NCI-H774 (cell line): ENCODE measurements around the gene PTPRJ.

Experiments
- DNase-seq: peaks from one replicate; lab custom pipeline; 2025; lab: John Stamatoyannopoulos, UW

The PTPRJ gene

DNA sequence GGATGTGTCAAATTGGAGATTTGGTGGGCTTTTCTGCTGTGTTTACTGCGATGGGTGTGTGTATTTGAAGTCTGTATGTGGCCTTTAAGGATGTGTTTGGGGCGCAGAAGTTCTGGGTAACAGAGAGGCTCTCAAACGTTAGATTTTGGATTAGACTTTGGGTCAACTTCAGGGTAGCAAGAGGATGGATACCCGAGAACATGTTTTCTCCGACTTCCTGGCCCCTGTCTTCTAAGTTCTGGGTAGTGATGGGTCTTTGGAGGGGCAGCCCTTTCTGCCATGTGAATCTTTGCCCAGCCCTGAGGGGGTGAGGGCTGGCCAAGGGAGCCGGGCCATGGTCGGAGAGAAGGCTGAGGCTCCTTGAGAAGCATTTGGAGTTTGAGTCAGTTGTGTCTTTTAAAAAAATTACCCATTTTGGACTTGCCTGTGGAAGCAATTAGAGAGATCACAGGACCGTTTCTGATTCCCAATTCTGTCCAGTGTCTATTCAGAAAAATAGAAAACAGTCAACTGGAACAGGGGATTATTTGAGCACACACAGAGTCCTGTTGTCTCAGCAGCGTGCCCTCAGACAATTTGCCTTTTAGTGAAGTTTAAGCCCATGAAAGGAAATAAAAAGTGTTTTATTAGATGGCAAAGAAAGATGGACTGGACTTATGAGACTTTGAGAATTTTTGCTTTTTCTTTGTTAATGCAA is 114.4 kb downstream of the PTPRJ start:
- no peak for DNase-seq

DNA sequence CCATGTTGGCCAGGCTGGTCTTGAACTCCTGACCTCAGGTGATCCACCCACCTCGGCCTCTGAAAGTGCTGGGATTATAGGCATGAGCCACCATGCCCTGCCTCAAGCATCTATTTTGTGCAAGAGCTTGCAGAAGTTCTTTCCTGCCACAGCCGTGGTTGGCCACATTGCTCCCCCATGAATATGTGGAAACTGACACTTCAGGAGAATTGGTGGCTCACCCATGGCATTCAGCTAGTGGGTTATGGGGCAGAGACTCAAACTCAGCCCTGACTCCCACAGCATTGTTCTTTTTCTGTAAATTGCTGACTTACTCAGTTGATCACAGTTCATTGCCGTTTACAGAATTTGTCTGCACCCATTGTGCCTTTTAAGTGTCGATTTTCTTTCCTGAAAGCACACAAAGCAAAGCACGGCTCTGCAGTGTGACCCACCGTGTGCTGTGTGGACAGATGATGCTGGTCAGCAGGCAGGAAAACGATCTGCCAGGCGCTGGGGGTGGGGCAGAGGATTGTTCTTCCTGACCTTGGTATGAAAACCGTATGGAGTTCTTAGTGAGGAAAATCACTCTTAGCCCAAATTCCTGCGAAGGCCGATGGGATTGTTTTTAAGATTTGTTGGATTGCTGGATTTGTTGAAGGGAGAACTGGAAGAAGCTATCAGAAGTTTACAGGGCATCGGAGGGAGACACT is 115.6 kb downstream of the PTPRJ start:
- DNase-seq: no peak

DNA sequence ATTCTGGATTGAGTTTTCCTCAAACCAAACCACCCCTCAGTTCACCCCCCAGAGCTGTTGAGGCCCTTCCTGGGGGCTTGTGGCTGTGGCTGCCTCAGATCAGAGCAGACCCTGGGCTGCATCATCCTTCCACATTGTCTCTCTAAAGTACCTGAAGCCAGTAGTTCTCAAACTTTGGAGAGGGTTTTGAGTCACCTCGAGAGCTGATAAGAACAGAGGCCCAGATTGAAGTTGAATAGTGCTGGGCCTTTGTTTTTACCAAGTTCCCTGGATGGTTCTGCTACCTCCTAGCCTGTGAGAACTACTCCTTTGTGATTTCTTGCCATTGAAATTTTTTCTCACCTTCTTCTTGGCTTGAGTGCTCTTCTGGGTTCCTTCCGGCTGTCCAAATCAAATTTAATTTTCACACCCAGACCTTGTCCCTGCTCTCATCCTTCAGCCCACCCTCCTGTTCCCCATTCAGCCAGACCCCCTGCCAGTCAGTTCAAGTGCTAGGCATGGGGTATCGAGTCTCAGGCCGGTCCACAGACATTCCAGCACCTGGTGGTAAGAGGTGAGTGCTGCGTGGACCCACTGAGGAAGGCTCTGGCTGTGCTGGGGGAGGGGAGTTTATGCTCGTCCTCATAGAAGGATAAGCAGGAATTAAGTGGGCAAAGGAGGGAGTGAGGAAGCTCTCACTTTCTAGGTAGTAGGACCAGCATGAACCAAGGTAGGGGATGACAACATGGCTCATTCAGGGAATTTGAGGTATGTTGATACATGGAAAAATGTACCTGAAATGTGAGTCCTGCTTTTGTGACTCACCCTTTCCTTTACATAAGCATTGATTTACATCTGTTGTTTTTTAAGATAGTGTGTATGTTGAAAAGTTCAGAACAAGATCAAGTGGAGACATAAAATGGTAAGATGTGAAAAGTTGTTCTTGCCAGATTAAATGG is 116.5 kb downstream of the PTPRJ start:
- DNase-seq: no peak

DNA sequence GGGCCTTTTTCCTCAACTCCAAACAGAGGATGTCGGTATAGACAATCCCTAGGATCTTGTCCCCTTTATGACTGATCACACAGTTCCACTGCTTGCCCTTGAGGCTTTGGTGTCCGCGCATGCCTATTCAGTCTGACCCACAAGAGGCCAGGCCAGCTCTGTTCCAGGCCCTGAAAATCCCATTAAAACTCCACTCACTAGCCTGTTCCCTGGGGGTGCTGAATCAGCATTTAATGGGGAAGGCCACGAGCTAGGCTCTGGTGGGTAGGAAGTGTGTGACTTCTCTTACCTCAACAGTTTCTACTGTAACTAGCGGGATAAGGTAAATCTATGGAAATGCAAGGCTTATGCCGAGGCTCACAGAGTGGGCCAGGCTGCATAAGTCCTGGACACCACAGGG is 117.7 kb downstream of the PTPRJ start:
- DNase-seq: no peak

DNA sequence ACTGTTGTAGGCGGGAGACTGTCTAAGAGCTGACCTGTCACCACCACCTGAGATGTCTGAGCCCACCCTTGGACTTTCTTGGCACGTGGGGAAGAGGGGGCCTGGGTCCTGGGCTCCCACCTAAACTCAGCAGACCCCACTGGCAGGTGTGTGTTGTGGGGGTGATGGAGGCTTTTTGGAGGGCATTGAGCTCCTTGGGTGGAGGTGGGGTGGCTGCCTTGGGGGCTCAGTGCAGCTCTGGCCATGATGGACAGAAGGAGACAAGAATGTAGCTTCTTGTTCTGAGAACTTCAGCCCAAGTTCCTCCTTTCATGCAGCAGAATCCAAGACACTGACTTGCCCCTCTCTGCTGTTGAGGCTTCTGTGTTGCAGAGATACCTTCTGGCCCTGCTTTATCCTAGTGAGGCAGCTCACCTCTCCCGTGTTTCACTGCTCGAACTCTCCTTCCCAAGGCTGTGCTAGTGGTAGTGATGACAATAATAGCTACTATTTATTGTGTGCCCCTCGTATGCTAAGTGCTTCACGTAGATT is 119.6 kb downstream of the PTPRJ start:
- no peak for DNase-seq

DNA sequence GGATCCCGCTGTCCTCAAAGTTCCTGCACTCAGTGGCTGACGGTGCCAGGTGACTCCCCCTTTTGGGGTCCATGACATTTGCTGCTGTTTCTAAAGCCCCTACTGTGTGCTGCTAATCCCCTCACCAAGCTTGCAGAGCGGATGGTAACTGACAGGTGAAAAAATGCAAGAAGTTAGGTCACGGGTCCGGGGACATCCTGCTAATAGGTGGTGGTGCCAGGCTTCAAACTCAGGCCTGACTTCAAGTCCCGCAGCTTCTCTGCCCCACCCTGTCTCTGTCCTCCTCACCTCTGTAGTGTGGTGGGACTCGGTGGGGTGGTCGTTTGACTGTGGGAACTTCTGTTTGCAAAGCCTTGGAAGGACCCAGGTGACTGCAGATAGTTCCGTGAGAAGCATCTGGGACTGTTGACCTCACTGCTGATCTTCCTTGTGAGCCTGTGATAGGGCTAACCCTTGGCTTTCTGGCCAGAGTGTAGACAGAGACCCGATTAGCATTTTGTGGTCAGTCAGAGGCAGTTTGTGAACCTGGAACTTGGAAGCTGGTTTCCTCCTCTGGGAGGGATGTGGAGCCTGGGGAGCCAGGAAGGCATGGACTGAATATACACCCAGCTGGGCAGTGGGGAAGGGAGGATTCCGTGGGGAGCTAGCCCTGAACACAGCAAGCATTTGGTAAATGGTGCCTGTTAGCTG is 120.8 kb downstream of the PTPRJ start:
- no peak for DNase-seq

DNA sequence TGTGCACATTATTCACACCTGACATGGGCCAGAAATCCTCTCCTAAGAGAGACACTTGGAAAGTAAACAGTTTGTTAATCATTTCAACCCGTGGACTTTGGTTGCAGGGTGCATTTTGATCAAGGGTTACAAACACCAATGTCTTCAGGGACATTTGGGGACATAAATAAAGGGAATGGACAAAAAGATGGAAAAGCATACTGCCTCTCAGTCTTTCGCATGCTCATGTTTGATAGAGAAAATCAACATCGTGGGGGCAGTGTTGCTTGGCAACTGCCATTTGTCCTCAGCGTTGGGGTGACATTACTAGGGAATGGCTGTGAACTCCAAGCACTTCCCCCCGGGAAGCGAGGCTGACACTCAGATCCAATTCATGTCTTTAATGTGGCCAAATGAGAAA is 121.6 kb downstream of the PTPRJ start:
- no peak for DNase-seq

DNA sequence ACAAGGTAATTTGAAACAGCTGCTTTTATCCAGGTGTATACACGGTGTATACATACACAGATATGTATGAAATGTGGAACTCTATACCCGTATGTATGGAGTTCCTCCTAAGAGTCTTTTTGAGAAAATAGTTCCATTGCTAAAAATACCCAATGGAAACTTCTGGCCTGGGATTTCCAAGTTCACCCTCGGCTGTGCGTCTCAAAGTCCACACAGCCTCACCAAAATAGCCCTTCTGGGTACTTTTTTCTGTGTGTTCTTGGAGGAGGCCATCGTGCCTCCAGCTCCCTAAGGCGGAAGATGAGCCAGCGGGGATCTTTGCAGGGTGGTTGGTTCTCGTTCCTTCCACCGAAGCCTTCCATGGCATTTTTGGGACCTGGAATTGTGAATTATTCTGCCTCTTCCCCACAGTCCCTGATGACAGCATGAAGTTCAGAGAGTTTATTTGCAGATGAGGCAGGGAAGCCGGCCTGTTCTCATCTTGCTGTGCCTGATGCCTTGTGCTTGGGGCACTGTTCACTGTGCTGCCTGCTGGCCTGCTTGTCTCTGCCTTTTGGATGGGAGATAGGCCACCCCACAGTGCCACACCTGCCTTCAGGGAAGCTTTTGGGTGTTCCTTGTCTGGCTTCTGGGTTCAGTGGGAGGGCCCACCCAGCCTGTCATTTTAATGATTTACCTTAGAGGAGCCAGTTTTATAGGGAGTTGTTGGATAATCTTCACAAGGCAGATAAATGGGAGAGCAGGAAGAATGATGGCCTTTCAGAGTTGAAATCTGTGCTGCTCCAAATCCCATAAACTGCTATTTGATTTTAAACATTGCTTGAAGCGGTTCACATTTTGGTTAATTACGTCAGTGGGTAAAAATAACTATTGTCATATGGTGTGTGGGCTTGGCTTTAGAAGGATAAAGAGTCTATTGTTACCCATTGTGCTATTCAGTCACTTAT is 123.5 kb downstream of the PTPRJ start:
- DNase-seq: no peak

DNA sequence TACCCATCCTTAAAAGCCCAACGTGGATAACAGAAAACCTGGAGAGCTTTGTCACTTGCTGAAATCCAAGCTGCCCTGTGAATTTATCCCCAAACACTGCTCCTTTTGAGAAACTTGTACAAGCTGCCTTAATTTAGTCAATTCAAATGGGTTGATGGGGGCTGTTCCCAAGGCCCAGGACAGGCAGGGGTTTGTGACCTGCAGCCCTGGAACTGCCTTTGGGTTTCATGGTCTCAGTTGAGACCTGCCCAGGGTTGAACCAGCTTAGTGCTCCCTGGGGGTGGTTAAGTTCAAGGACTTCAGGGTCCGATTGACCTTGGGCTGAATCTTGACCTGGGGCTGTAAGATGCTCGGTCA is 124.2 kb downstream of the PTPRJ start:
- no peak for DNase-seq

DNA sequence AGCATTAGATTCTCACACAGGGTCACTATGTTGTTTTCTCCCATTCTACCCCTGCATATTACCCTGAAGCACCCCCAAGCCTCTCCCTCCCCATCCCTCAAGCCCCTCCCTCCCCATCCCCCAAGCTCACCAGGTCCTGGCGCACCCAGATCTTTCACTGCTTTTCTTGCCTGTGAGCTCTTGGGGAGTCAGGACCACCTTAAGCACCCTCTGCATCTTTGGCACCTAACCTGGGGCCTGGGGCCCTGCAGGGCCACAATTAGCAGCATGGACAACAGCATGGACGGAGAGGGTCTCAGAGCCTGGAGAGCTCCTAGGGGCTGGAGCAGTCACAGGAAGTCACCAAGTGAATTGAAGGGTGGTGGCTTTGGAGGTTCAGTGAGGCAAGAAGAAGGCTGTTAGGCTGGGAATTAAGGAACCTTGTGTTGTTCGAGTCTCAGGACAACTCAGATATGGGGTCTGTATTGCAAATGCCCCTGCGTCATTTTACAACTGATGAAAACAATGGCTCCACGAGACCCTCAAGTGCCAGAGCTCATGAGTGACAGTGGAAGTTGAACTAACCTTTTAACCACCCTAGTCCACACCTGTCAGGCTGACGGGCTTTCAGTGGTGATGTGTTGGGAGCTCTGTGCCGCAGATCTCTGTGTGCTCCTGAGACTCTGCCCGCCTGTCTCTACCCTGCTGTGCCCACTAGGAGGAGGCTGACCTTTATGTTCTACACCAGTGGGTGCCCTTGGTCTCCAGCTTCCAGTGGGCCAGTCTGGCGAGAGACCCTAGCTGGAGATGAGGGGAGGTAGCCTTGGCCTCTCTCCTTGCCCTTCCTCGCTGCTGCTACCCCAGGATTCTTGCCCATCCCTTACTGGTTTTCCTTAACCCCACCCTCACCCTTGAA is 125.0 kb downstream of the PTPRJ start:
- no peak for DNase-seq

DNA sequence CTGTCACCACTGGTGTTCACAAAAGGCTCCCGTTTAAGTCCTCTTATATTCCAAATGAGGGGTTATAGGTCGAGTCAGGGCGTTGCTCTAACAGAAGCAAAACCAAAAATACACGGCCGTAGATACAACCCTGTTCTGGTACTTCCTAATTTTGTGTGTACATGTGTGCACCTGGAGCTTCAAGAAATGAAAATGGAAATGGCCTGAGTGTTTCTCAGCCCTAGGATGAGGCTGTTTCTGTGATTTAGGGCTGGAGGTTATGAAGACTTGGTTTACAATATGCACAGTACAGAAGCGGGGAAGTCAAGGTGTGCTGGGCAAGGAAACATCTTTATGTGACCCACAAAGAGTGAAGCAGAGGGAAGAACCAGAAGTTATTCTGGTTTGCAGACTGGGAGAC is 125.8 kb downstream of the PTPRJ start:
- no peak for DNase-seq

DNA sequence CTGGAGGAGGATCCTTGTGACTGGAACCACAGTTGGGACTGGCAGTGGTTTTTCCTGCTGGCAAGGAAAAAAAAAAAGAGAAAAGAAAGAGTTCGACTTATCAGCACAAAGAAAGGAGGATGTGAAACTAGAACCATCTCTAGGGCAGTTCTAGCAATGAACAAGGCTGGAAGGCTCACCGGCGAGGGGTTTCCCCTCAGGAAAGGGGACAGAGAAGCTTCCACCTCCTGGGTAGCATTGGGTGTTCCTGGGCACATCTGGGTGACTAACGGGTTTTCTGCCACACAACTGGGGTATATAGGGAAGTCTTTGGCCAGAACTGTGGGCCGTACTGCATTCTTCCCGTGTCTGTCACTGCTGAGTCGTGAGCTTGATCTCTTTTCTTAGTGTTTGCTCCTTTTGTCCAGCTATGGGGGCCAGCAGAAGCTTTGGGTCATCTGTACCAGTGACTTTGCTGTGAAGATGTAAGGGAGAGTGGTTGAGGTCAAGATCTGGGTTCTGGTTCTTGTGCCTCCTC is 126.9 kb downstream of the PTPRJ start:
- DNase-seq: no peak

DNA sequence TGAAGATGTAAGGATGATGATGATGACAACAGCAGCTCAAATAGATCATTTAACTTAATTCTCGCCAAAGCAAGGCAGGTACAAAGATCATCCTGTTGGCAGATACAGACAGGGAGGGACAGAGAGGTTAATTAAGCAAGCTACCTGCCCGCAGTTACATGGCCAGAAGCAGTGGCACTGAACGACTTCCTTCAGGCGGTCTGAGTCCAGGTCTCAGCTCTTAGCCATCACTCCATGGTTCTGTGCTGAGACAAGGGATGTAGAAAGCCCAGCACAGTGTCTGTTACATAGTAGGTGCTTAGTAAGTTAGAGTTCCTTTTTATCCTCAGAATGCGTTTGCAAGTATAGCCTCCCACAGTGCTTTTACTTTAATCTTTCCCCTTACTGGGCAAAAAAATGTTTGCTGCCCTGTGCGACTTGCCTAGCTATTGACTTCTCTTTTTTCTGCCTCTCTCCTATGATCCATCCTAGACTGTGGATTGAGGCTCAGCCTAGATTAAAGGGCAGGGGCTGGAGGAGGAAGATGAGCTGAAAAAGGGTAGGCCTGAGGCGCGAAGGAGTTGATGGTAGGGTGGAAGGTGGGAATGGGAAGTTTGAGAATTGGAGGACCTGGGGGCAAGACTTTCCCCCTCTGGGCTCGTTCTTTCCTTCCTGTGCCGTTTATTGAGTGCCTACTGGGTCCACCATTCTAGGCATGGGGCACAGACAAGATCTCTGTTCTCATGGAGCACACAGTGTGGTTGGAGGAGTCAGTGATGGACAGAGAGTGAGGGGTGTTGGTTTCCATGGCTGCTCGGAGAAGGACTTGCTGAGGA is 128.1 kb downstream of the PTPRJ start:
- no peak for DNase-seq

DNA sequence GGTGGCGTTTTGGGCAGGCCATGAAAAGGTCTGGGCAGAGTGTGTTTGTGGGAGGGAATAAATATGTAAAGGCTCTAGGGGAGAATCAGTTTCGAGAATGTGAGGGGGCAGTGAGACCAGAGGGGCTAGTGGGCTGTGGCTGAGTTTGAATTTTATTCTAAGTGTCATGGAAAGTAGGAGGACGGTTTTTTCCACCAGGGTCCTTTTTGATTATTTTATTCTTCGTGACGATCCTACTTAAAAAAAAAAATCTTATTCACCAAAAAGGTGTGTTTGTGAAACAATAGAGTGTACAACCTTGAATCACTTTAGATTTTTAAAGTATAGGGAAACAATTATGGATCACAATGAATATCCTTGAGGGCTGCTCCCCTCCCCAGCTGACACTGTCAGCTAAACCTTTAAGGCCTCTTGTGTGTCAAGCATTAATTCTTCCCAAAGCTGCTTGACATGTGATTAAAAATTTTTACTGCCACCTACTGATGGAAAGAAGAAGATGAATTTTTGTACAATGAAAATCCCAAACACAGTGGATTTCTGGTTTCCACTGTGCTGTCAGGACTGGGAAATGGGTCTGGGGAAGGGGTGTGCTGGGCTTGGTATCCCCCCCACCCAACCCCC is 128.8 kb downstream of the PTPRJ start:
- peak; percentile 24 for DNase-seq

DNA sequence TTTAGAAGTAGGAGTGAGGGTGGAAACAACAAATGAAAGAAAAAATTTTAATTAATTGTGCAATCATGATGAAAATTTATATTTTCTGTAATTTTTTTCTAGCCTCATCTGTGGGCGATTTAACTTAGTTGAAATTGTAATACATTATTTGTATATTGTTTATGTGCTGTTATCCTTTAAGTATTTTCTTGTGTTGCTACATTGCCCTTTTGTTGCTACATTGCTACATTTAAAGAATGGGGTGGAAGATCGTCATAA is 130.1 kb downstream of the PTPRJ start:
- DNase-seq: no peak

DNA sequence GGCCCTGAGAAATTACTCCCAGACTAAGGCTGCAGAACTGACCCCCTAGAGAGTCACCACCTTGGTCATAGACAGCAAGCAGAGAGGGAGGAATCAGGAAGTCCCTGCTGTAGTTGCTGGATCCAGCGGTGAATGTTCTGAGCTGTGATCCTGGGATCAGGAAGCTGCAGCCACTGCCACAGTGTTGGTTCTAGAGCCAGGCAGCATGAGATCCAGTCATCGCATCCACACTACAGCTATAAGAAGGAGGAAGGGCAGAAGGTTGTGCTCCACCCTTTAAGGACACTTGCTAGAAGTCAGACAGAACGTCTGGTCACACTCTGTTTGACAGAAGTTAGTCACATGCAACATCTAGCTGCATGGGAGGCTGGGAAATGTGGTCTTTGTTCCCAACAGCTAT is 131.5 kb downstream of the PTPRJ start:
- no peak for DNase-seq

DNA sequence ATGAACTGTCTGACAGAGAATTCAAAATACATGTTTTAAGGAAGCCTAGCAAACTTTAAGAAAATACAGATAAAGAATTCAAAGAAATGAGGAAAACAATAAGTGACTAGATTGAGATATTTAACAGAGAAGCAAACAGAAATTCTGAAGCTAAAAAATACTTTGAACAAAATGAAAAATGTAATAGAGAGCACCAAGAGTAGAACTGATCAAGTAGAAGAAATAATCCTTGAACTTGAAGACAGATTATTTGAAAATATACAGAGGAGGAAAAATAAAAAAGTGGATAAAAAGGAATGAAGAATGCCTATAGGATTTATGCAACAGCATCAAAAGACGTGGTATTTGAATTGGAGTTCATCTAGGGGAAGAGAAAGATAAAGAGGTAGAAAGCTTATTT is 134.4 kb downstream of the PTPRJ start:
- no peak for DNase-seq

DNA sequence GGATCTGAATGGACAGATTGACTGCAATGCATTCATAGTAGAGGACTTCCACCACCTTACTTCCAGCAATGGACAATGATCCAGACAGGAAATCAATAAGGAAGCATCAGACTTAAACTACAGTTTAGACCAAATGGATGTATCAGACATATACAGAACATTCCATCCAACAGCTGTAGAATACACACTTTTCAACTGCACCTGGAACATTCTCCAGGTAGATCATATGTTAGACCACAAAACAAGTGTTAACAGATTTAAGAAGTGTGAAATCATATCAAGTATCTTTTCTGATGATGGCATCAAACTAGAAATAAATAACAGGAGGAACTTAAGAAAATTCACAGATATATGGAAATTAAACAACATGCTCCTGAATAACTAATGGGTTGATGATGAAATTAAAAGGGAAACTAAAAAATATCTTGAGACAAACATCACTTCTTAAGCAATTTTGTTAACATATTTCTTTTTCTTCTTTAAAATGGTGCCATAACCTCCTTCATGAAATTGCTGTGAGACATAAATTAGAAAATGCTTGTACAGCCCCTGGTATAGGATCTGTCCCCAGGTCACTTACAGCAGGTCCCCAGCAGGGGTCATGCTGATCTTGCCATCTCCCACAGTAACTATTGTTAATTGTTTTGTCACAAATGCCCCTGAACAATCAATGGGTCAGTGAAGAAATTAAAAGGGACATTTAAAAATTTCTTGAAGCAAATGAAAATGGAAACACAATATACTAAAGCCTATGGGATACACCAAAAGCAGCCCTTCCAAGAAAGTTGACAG is 136.3 kb downstream of the PTPRJ start:
- no peak for DNase-seq
